HEK293 (cell line): ENCODE results near the gene SERINC5.

Experiments
- CTCF ChIA-PET: fragments of 350-600 bp; formaldehyde crosslinking; extraction: SDS; loops from one replicate; lab custom pipeline; 2021; ENCODE audit warnings: antibody characterized with exemption; lab: Yijun Ruan, JAX
- POLR2A ChIA-PET: fragments of 300-600 bp; formaldehyde crosslinking; extraction: SDS; loops from one replicate; lab custom pipeline; 2020; ENCODE audit warnings: antibody characterized with exemption, inconsistent platforms; lab: Yijun Ruan, JAX
- H3K27ac ChIP-seq: fragments of 200-500 bp; sonication (Bioruptor generic); 2 replicates; pipeline ENCODE4 v1.5.1; 2014; ENCODE audit warnings: low read depth, low read length, control low read depth, inconsistent platforms; ENCODE audit errors: extremely low read depth
- H3K36me3 ChIP-seq, 2 experiments: fragments of 200-500 bp in 1 of 2; sonication (Bioruptor generic) in 1 of 2; 1 replicate in 1 of 2; 2 replicates in 1 of 2; pipeline ENCODE4 v1.5.1; 2014 to 2017; ENCODE audit warnings: inconsistent platforms in 2 of 2, low read length in 2 of 2; ENCODE audit not compliant: control insufficient read depth in 2 of 2, insufficient read depth in 1 of 2
- H3K4me1 ChIP-seq: fragments of 200-500 bp; sonication (Bioruptor generic); 2 replicates; pipeline ENCODE4 v1.5.1; 2014; ENCODE audit warnings: mild to moderate bottlenecking, low read length, inconsistent platforms; ENCODE audit not compliant: control insufficient read depth, insufficient read depth
- H3K4me3 ChIP-seq: 2 replicates; pipeline ENCODE4 v1.5.1; 2011; ENCODE audit warnings: low read depth, mild to moderate bottlenecking, control low read depth, low read length, moderate library complexity
- H3K9me3 ChIP-seq: fragments of 200-500 bp; sonication (Bioruptor generic); 2 replicates; pipeline ENCODE4 v1.5.1; 2014; ENCODE audit warnings: low read depth, low read length, inconsistent platforms; ENCODE audit not compliant: control insufficient read depth, insufficient read depth
- FEZF1 ChIP-seq: fragments of 450-650 bp; formaldehyde crosslinking; IDR thresholded peaks from 2 replicates; pipeline ENCODE4 v1.5.1; 2016; ENCODE audit warnings: missing biosample characterization, missing genetic modification characterization
- GLI2 ChIP-seq: fragments of 450-650 bp; formaldehyde crosslinking; IDR thresholded peaks from 2 replicates; pipeline ENCODE4; 2017; ENCODE audit warnings: missing biosample characterization, missing genetic modification characterization, low read depth, borderline replicate concordance
- HIC1 ChIP-seq: fragments of 450-650 bp; formaldehyde crosslinking; IDR thresholded peaks from 2 replicates; pipeline ENCODE4 v1.5.1; 2016; ENCODE audit warnings: missing biosample characterization, missing genetic modification characterization
- KLF8 ChIP-seq: fragments of 450-650 bp; formaldehyde crosslinking; IDR thresholded peaks from 2 replicates; pipeline ENCODE4 v1.5.1; 2016; ENCODE audit warnings: missing biosample characterization, missing genetic modification characterization
- OSR2 ChIP-seq: fragments of 450-650 bp; formaldehyde crosslinking; IDR thresholded peaks from 2 replicates; pipeline ENCODE4 v1.5.1; 2016; ENCODE audit warnings: missing biosample characterization, missing genetic modification characterization
- PATZ1 ChIP-seq: fragments of 450-650 bp; formaldehyde crosslinking; IDR thresholded peaks from 2 replicates; pipeline ENCODE4 v1.5.1; 2016; ENCODE audit warnings: missing biosample characterization, missing genetic modification characterization
- PRDM6 ChIP-seq: fragments of 450-650 bp; formaldehyde crosslinking; IDR thresholded peaks from 2 replicates; pipeline ENCODE4 v1.5.1; 2017; ENCODE audit warnings: missing biosample characterization, missing genetic modification characterization
- WT1 ChIP-seq: fragments of 450-650 bp; formaldehyde crosslinking; IDR thresholded peaks from 2 replicates; pipeline ENCODE4 v1.5.1; 2016; ENCODE audit warnings: missing biosample characterization, missing genetic modification characterization
- ZBTB8A ChIP-seq: fragments of 450-650 bp; formaldehyde crosslinking; IDR thresholded peaks from 2 replicates; pipeline ENCODE4 v1.5.1; 2016; ENCODE audit warnings: missing biosample characterization, missing genetic modification characterization
- ZNF112 ChIP-seq: fragments of 450-650 bp; formaldehyde crosslinking; IDR thresholded peaks from 2 replicates; pipeline ENCODE4 v1.5.0; 2017; ENCODE audit warnings: missing biosample characterization, missing genetic modification characterization
- ZNF132 ChIP-seq: fragments of 450-650 bp; formaldehyde crosslinking; IDR thresholded peaks from 2 replicates; pipeline ENCODE4 v1.5.1; 2017; ENCODE audit warnings: missing biosample characterization, missing genetic modification characterization, borderline replicate concordance
- ZNF274 ChIP-seq, 2 experiments: fragments of 200-500 bp in 1 of 2; fragments of 450-650 bp in 1 of 2; sonication (Bioruptor generic) in 1 of 2; formaldehyde crosslinking in 1 of 2; IDR thresholded peaks; 2 replicates each; pipeline versions ENCODE4 v1.5.1 to v1.6.1; 2014 to 2016; ENCODE audit warnings: borderline replicate concordance in 1 of 2, inconsistent platforms in 1 of 2, low read length in 1 of 2, missing biosample characterization in 1 of 2, missing genetic modification characterization in 1 of 2
- ZNF354C ChIP-seq: fragments of 450-650 bp; formaldehyde crosslinking; IDR thresholded peaks from 2 replicates; pipeline ENCODE4 v1.5.1; 2016; ENCODE audit warnings: missing biosample characterization, missing genetic modification characterization, low read depth, borderline replicate concordance
- ZNF404 ChIP-seq: fragments of 450-650 bp; formaldehyde crosslinking; IDR thresholded peaks from 2 replicates; pipeline ENCODE4 v1.5.1; 2017; ENCODE audit warnings: missing biosample characterization, missing genetic modification characterization
- ZNF416 ChIP-seq: fragments of 450-650 bp; formaldehyde crosslinking; IDR thresholded peaks from 2 replicates; pipeline ENCODE4 v1.5.1; 2016; ENCODE audit warnings: missing biosample characterization, missing genetic modification characterization
- ZNF423 ChIP-seq: fragments of 450-650 bp; formaldehyde crosslinking; IDR thresholded peaks from 2 replicates; pipeline ENCODE4 v1.5.1; 2016; ENCODE audit warnings: missing biosample characterization, missing genetic modification characterization
- ZNF48 ChIP-seq: fragments of 450-650 bp; formaldehyde crosslinking; IDR thresholded peaks from 2 replicates; pipeline ENCODE4 v1.5.1; 2016; ENCODE audit warnings: missing biosample characterization, missing genetic modification characterization
- ZNF514 ChIP-seq: fragments of 450-650 bp; formaldehyde crosslinking; IDR thresholded peaks from 2 replicates; pipeline ENCODE4 v1.5.1; 2016; ENCODE audit warnings: missing biosample characterization, missing genetic modification characterization
- ZNF518A ChIP-seq: fragments of 450-650 bp; formaldehyde crosslinking; conservative IDR thresholded peaks from 2 replicates; pipeline ENCODE4 v1.5.1; 2016; ENCODE audit warnings: low read depth, missing biosample characterization, missing genetic modification characterization
- ZNF645 ChIP-seq: fragments of 450-650 bp; formaldehyde crosslinking; IDR thresholded peaks from 2 replicates; pipeline ENCODE4; 2016; ENCODE audit warnings: missing biosample characterization, missing genetic modification characterization
- ZNF777 ChIP-seq: fragments of 450-650 bp; formaldehyde crosslinking; IDR thresholded peaks from 2 replicates; pipeline ENCODE4 v1.5.1; 2017; ENCODE audit warnings: missing biosample characterization, missing genetic modification characterization, borderline replicate concordance
- ZSCAN16 ChIP-seq: fragments of 450-650 bp; formaldehyde crosslinking; IDR thresholded peaks from 2 replicates; pipeline ENCODE4 v1.5.1; 2016; ENCODE audit warnings: missing biosample characterization, missing genetic modification characterization

The SERINC5 gene

GRCh38 chr5:80217667-80218066 is 38.2 kb downstream of the SERINC5 start:
- CTCF ChIA-PET: no interaction called here
- TF ChIP-seq ZNF132 (tag by site-specific recombination): no peak
- TF ChIP-seq ZNF404: no peak
- no peak for TF ChIP-seq ZNF423 (tag by site-specific recombination)
- TF ChIP-seq ZNF777 (tag by site-specific recombination): no peak
- no peak for TF ChIP-seq OSR2
- no peak for TF ChIP-seq ZNF112 (tag by site-specific recombination)
- no peak for TF ChIP-seq GLI2 (tag by site-specific recombination)
- TF ChIP-seq ZNF48 (tag by site-specific recombination): no peak
- no peak for TF ChIP-seq ZNF514 (tag by site-specific recombination)
- TF ChIP-seq ZSCAN16 (tag by site-specific recombination): no peak
- TF ChIP-seq KLF8 (tag by site-specific recombination): no peak
- no peak for TF ChIP-seq PRDM6 (tag by site-specific recombination)
- TF ChIP-seq ZNF416 (tag by site-specific recombination): no peak
- TF ChIP-seq ZNF645 (tag by site-specific recombination): no peak
- no peak for TF ChIP-seq ZNF354C
- Histone ChIP-seq H3K36me3 (no peaks in the 10 kb centered on the region), H3K9me3 (no peaks in the 10 kb centered on the region), H3K27ac (no peak overlapping the region), H3K4me1 (no peaks in the 10 kb centered on the region), H3K4me3 (no peak overlapping the region)
- POLR2A ChIA-PET: no interaction called here

GRCh38 chr5:80216753-80217596 is 38.9 kb downstream of the SERINC5 start:
- no peaks in the 10 kb centered on the region for H3K36me3 ChIP-seq
- H3K27ac ChIP-seq: no peak overlapping the region
- H3K9me3 ChIP-seq: no peaks in the 10 kb centered on the region
- ChIA-PET POLR2A (no interaction called here), CTCF (no interaction called here)
- no peaks in the 10 kb centered on the region for H3K4me1 ChIP-seq
- H3K4me3 ChIP-seq: no peak overlapping the region
- TF ChIP-seq ZNF518A (tag by site-specific recombination) (no peak), ZNF274 (IDR thresholded peaks at IDR 0.05; ENCODE audit: low read length) (no peak), ZNF274 (tag by site-specific recombination; IDR thresholded peaks at IDR 0.05; ENCODE audit: borderline replicate concordance) (no peak), FEZF1 (tag by site-specific recombination) (no peak), HIC1 (no peak), WT1 (tag by site-specific recombination) (no peak), PATZ1 (no peak), ZBTB8A (tag by site-specific recombination) (no peak)
